HG03039 (cell line): ENCODE measurements around the gene SRRM3.
"Not testable (repeated sequence)": the region's sequence is repeated elsewhere in the genome, so short reads cannot be mapped to it uniquely, and the experiment has no call there.

Source experiments
- ATAC-seq: cut with Tn5 transposase; IDR thresholded peaks from one replicate; pipeline ENCODE4 v1.9.1; 2021; ENCODE audit warnings: mild to moderate bottlenecking, moderate library complexity; ENCODE audit not compliant: unreplicated experiment

Gene SRRM3

DNA sequence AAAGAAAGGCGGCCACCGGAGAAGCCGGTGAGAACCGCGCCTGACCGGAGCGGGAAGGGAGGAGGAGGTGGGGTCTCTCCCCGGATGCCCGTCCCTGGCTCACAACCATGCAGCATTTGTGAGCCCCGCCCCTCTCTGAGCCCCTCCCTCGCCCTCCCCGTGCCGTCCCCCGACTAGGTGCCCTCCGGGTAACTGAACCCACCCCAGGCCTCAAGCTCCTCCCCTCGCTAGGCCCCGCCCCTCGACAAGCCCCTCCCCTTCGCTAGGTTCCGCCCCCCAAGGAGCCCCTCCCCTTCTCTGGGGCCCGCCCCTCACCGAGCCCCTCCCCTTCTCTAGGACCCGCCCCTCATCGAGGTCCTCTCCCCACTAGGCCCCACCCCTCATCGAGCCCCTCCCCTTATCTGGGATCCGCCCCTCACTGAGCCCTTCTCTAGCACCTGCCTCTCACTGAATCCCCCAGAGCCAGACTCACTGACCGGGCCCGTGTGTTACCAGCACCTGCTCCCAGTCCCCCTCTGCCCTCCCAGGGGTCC, 58.5 kb downstream of the SRRM3 start:
- ATAC-seq = no peak

DNA sequence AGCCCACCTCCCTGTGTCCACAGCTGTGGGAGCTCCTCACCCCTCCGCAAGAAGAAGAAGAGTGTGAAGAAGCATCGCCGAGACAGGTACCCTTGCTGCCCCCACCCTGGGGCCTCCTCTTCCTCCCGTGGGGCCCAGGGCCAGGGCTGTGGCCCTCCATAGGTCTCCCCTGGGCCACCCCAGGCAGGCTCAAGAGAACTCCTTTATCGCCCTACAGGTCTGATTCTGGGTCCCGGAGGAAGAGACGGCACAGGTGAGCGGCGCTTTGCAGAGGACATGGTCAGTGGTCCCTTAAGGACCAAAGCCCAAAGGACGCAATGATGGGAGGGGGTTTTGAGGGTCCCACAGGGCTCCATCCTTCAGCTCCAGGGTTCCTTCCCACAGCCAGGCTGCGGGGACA, 59.6 kb downstream of the SRRM3 start:
- ATAC-seq = no peak

- ATAC-seq = no peak
Measured at GRCh38 chr7:76261931-76262330, 60.2 kb downstream of the SRRM3 start.

DNA sequence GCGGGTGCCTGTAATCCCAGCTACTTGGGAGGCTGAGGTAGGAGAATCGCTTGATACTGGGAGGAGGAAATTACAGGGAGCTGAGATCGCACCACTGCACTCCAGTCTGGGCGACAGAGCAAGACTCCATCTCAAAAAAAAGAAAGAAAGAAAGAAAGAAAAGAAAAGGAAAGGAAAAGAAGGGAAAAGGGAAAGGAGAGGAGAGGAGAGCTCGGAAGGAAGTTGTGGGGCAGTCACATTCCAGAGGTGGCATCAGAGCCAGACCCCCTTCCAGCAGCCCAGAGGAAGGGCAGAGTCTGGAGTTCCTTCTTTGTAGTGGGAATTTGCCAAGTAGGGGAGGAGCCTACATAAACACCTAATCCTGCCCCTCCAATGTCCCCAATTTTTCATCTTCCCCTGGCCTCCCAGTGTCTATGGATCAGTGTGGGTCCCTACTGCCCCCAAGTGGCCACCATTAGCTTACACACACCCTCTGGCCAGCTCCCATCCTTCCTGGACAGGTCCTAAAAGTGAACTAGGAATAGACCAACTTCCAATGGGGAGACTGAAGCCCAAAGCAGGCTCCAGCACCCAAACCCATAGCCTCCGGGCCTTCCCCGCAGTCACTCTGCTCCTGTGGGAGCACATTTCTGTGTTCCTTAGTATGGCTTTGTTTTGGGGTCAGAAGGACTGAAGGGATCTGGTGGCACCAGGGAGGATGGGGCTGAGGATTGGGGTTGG, 61.1 kb downstream of the SRRM3 start:
- no peak for ATAC-seq

- no peak for ATAC-seq
Measured at GRCh38 chr7:76265299-76265698, 63.6 kb downstream of the SRRM3 start.

DNA sequence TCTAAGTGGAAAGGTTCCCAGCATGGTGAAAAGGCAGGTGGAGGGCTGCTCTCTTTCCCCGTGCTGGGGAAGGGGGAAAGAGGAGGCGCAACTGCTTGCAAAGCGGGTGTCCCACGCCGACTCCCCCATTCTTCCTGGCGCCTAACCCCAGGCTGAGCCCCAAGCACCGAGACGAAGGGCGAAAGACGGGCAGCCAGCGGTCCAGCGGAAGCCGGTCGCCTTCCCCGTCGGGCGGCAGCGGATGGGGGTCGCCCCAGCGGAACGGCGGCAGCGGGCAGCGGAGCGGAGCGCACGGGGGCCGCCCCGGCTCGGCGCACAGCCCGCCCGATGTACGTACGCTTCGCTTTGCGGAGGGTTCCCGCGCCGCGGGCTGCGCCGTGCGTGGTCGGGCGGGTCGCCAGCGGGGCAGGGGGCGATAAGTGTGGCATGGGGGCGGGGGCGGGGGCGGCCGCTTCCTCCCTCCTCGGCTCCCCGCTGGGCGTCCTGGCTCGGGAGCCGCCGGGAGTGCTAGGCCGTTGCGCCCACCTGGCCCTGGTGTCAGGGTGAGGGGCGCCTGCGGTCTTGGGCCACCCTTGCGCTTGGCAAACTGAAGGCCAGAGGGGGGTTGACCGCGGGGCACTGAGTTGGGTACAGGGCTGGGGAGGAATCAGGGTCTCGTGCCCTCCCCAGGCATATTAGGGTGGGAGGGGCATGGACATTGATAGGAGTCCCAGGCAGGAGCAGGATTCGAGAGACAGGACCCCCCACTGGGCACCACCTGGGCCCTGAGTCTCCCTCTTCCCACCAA, 65.6 kb downstream of the SRRM3 start:
- ATAC-seq = no peak

- ATAC-seq = no peak
Measured at GRCh38 chr7:76267894-76268183, 66.1 kb downstream of the SRRM3 start.

DNA sequence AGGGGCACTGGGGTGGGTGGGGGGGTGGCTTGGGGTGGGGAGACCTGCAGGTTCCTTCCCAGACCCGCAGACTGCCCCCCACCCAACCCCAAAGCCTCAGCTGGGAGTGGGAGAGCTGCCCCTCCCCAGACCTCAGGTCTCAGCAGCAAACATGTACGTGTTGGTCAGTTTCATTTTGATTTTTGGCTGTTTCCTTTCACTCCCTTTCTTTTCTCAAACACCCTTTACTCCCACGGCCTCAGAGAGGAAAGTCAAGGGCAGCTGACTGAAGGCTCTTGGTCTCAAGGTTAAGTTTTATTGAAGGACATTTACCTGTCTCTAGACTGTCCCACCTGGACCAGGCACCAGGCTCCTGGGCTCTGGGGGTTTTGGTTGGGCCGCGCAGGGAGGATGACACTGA, 66.7 kb downstream of the SRRM3 start:
- ATAC-seq = no peak

- no peak for ATAC-seq
Measured at GRCh38 chr7:76269895-76270294, 68.2 kb downstream of the SRRM3 start.

DNA sequence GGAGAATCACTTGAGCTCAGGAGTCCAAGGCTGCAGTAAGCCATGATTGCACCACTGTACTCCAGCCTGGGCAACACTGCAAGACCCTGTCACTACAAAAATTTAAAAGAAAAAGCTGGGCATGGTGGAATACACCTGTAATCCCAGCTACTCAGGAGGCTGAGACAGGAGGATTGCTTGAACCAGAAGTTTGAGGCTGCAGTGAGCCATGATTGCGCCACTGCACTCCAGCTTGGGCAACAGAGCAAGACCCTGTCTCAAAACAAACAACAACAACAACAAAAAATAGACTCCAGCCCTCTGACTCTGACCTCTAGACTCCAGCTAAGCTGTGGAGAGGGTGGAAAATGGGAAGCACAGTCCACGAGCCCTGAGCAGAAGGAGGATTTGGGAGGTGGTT, 69.7 kb downstream of the SRRM3 start:
- ATAC-seq = not testable (repeated sequence)

GRCh38 chr7:76272142-76272541, 70.4 kb downstream of the SRRM3 start:
- ATAC-seq = no peak

- no peak for ATAC-seq
Measured at GRCh38 chr7:76272851-76273497, 71.3 kb downstream of the SRRM3 start.

DNA sequence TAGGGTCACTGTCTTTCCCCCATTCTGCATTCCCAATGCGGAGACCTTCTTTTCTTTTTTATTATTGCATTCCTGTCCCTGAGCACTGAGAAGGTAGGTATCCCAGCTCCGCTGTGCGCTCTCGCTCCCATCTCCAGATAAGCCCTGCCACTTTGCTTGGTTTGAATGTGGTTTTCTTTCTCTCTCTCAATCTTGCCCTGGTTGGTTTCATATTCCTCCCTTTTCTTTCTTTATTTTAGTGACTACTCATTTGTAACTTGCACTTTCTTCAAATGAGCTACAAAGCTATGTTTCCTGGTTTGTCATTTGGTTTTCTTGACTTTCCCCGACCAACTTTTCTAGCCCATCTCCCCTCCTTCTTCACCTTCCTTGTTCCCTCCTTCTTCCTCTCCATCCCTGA, 71.8 kb downstream of the SRRM3 start:
- ATAC-seq = no peak

DNA sequence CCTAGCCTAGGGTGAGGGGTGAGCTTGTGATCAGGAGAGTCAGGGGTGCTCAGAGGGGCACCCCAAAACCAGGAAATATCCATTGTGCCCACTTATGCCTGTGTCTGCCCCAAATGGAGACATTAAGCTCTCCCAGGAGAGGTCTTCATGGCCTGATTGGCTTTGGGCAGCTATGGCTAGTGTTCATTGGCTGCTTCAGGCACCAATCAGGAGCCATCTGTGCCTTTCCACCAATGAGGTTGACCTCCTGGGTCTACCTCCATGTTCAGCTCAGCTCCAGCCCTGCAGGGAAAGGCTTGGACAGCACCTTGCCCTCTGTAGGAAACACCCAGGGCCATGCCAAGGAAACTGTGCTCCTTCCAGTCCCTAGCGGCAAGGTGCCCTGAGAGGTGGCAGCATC, 76.8 kb downstream of the SRRM3 start:
- no peak for ATAC-seq

GRCh38 chr7:76280408-76280807, 78.7 kb downstream of the SRRM3 start:
- ATAC-seq = no peak

DNA sequence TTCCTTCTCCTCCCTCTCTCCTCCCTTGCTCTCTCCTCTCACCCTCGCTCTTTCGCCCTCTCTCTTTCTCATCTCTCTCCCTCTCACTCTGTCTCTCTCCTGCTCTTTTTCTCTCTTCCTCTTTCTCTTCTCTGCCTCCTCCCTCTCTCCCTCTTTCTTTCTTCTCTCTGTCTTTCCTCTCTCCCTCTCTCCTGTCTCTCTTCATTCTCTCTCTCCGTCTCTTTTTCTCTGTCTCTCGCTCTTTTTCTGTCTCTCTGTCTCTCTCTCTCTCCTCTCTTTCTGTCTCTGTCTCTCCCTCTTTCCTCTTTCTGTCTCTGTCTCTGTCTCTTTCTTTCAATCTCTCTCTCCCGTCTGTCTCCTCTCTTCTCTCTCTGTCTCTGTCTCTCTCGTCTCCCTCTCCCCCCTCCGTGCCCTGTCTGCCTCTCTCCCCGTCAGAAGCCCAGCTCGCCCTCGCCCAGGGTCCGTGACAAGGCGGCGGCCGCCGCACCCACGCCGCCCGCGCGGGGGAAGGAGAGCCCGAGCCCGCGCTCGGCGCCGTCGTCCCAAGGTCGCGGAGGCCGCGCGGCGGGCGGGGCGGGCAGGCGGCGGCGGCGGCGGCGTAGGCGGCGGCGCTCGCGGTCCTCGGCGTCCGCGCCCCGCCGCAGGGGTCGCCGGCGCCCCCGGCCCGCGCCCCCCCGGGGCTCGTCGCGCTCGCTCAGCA, 79.5 kb downstream of the SRRM3 start:
- ATAC-seq = no peak

DNA sequence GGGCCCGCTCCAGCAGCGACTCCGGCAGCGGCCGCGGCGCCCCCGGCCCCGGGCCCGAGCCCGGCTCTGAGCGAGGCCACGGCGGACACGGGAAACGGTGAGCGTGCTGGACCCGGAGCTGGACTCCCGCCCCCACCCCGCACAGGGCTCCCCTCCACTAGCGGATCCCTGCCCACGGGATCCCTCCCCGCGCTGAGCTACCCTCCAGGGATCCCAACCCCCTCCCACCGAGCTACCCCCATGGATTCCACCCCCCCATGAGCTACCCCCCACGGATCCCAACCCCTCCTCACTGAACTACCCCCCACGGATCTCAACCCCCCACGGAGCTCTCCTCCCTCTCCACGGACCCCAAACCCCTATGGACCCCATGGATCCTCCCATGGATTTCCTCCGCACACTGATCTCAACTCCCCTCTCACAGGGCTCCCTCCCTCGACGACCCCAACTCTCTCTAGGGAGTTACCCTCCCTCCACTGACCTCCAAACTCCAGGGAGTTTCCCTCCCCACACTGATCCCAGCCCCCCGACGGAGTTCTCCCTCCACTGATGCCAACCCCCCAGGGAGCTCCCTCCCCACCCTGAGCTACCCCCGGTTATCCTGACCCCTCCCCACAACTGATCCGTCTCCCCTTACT, 80.1 kb downstream of the SRRM3 start:
- no peak for ATAC-seq

DNA sequence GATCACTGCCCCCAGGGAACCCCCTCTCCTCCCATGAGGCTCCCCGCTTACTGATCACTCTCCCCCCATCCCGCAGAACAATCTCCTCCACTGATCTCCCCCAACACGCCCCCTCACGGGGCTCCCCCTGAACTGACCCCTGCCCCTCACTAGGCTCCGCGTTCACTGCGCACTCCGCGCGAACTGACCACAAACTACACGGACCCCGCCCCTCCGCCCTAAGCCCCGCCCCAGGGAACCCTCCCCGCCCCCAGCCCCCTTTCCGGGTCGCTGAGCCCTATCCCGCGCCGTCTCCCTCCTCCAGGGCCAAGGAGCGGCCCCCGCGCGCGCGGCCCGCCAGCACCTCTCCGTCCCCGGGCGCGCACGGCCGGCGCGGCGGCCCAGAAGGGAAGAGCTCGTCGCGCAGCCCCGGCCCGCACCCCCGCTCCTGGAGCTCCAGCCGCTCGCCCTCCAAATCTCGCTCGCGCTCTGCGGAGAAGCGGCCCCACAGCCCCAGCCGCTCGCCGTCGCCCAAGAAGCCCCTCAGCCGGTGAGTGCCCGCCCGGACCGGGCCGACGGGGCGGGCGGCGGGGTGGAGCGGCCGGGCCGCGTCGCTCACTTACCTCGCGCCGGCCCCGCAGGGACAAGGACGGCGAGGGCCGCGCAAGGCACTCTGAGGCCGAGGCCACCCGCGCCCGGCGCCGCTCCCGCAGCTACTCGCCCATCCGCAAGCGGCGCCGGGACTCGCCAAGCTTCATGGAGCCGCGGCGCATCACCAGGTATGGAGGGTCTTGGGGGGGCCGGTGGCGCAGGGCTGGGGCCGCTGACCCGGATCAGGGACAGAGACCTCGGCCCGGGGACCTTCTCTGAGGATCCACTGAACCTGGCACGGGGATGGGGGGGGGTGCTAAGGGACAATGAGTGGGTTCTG, 80.9 kb downstream of the SRRM3 start:
- ATAC-seq = no peak

DNA sequence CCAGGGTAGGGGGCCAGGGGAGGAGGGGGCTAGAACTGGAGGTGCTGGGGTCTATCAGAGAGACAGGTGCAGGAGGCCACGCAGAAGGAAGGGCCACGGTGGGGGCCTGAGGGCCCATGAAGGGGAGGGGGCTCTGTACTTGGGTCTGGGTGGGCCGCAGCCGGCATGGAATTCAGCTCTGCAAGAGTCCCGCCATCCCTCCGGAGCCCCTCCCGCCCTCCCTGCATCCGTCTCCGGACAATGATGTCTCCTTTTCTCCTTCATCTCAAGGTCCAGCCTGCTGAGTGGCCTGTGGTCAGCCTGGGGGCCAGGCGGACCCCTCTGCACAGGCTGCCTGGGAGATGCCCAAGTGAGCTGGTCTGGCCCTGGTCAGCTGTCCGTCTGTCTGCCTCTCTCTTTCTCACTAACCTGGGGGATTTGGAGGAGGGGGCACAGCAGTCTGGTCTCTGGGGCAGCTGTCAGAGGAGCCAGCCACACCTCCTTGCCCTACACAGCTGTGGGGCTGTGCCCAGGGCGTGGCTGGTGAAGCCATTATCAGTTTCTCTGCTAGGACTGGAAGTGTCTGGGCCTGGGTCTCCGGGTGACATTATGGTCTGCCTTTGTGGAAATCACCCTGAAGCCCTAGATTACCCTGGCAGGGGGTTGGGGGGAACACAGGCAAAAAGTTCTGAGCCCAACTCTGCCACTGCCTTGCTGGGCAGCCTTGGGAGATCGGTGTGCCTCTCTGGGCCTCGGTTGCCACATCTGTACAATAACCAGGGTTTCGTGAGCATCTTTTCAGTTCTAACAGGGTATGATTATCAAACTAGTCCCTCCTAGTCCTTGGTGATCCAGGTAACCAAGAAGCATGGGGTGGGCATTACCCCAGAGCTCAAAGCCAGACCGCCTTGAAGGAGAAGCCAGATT, 81.8 kb downstream of the SRRM3 start:
- ATAC-seq = no peak
